Measurements from ENCODE around the gene RANBP10.

Gene RANBP10

DNA sequence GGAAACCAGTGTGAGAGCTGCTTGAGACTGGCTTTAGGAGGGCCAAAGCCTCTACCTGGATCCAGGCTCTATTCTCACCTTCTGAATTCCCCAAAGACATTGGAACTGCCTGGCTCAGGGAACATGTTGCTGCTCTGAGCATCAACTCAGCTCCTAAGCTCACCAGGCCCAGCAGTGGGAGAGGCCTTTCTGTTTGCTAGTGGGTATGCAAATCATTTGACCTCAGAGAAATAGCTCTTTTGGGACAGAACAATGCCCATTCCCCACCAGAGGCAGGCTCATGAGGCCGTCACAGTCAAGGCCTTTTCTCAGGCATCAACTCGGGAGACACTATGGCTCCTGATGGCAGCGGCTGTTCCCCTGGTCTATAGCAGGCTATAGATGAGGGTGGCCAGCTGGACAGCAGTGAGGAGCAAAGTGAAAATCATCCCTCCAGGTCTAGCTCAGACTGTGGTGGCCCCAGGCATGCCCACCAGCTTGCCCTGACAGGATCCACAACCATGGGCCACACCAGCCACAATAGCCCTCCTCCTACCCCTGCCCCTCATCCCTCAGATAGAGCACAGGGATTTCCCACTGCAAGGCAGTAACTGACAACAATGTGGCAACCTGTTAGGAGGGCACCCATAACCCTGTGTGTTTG, 56.8 kb downstream of the RANBP10 start:
- DNase-seq (ENCODE audit: extremely low read depth in 1 of 2, low read depth in 1 of 2): no peak

GRCh38 chr16:67748834-67749233, 57.5 kb downstream of the RANBP10 start:
- DNase-seq (ENCODE audit: extremely low read depth in 1 of 2, low read depth in 1 of 2): no peak

- DNase-seq (ENCODE audit: extremely low read depth in 1 of 2, low read depth in 1 of 2): no peak
Observed at GRCh38 chr16:67746846-67747245, 59.5 kb downstream of the RANBP10 start.

- no peak for DNase-seq (ENCODE audit: extremely low read depth in 1 of 2, low read depth in 1 of 2)
Observed at GRCh38 chr16:67741118-67741517, 65.2 kb downstream of the RANBP10 start.

- DNase-seq (ENCODE audit: extremely low read depth in 1 of 2, low read depth in 1 of 2): no peak
Observed at GRCh38 chr16:67740391-67740790, 66.0 kb downstream of the RANBP10 start.

DNA sequence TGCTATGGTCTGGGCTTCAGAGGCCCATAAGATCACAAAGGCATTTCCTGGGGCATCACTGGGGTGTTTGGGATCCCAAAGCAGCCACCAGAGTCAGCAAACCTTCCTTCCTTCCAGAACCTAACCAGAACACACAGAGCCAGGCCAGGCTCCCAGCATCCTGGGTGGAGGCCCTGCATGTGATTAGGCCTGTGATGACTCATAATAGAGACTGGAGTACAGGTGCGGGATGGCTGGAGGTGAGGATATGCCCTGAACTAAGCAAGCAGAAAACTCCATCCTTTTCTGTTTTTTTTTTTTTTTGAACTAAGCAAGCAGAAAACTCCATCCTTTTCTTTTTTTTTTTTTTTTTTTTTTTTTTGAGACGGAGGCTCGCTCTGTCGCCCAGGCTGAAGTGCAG, 69.5 kb downstream of the RANBP10 start:
- no peak for DNase-seq (ENCODE audit: extremely low read depth in 1 of 2, low read depth in 1 of 2)

GRCh38 chr16:67734731-67735201, 71.6 kb downstream of the RANBP10 start:
- DNase-seq (ENCODE audit: extremely low read depth in 1 of 2, low read depth in 1 of 2): no peak

- no peak for DNase-seq (ENCODE audit: extremely low read depth in 1 of 2, low read depth in 1 of 2)
Observed at GRCh38 chr16:67733734-67734470, 72.5 kb downstream of the RANBP10 start.

DNA sequence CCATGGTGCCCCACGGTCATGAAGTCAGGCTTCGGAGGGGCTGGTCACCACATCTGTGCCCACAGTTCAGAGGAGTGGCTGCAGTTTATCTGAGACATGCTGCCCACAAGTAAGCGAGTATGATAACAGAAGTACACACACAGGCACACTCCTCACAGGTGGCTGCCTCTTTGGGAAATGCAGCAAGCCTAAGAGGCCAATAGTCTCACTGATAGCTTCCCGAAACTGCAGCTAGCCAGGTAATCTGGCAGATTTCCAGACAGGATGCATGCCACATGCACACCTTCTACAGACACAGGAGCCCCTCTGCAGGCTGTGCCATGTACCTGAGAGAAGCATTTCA, 74.6 kb downstream of the RANBP10 start:
- no peak for DNase-seq (ENCODE audit: extremely low read depth in 1 of 2, low read depth in 1 of 2)

DNA sequence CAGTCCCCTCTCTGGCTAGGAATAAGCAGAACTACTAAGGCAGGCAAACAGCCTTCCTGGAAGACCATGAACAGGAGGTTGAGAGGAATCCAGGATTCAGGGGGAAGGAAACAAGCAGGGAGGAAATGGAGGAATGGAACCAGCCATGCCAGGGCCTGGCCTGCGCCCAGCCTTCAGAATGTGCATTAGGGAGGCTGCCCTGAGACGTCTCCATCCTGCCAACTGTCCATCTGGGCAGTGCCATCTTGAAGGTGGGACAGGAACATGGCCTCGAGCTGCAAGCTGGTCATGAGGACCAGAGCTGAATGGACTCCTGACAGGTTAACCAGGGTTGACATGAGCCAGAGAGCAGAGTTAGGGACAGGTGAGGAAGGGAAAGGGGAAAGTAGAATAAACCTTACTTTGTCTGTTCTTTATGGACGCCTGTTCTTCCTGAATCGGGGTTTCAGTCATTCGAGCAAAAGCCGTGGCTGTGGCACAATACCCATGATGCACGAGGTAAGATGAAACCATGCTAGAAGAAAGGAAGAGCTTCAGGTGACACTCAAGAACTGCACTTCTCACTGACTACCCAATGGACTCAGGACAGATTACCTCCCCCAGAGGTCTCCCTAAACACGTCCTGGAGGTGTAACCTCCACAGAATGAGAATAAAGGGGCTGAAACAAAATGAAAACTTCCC, 75.1 kb downstream of the RANBP10 start:
- no peak for DNase-seq (ENCODE audit: extremely low read depth in 1 of 2, low read depth in 1 of 2)

GRCh38 chr16:67730326-67730725, 76.0 kb downstream of the RANBP10 start:
- no peak for DNase-seq (ENCODE audit: extremely low read depth in 1 of 2, low read depth in 1 of 2)

- no peak for DNase-seq (ENCODE audit: extremely low read depth in 1 of 2, low read depth in 1 of 2)
Observed at GRCh38 chr16:67729636-67730248, 76.6 kb downstream of the RANBP10 start.

DNA sequence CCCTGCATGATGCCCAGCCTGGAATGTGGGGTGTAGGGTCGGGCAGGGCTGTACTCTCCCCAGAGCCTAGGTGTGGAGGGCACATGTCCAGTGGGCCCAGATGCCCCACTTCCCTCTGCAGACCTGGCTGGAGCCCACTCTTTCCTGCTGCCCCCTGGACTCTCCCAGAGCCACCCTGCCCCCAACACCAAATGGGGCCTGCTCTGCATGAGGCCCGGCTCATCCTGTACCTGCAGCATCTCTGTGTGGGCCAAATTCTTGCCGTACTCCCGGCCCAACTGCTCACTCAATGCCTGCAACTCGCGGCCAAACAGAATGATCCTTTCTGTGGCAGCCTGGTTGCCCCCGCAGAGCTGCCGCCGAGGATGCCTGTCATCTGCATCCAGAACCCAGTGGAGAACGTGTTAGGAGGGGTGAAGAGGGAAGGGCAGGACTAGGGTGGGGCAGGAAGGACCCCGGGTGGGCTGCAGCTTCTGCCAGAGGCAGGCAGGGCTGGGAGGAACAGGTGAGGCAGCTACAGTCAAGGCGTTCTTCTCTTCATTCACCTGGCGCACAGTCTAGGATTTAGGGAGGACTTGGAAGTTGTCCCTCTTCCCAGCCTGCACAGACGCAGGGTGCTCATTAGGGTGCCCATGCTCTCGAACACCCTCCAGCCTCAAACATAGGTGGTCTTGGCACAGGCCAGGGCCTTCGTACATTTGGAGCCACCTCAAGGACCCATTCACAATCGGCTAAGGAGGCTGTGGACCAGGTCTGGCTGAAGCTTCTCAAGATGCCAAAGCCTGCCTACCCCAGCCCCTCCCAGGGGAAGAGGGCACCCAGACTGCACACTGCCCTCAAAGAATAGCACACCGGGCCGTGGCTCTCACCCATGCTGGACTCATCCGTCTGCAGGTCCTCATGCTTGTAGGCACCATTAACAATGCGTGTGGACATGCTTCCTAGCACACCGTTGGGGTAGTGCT, 78.6 kb downstream of the RANBP10 start:
- no peak for DNase-seq (ENCODE audit: extremely low read depth in 1 of 2, low read depth in 1 of 2)

GRCh38 chr16:67726106-67727034, 80.0 kb downstream of the RANBP10 start:
- no peak for DNase-seq (ENCODE audit: extremely low read depth in 1 of 2, low read depth in 1 of 2)

GRCh38 chr16:67723911-67724305, 82.5 kb downstream of the RANBP10 start:
- no peak for DNase-seq (ENCODE audit: extremely low read depth in 1 of 2, low read depth in 1 of 2)

- no peak for DNase-seq (ENCODE audit: extremely low read depth in 1 of 2, low read depth in 1 of 2)
Observed at GRCh38 chr16:67723151-67723910, 83.0 kb downstream of the RANBP10 start.

- DNase-seq (ENCODE audit: extremely low read depth in 1 of 2, low read depth in 1 of 2): no peak
Observed at GRCh38 chr16:67720236-67720635, 86.1 kb downstream of the RANBP10 start.

DNA sequence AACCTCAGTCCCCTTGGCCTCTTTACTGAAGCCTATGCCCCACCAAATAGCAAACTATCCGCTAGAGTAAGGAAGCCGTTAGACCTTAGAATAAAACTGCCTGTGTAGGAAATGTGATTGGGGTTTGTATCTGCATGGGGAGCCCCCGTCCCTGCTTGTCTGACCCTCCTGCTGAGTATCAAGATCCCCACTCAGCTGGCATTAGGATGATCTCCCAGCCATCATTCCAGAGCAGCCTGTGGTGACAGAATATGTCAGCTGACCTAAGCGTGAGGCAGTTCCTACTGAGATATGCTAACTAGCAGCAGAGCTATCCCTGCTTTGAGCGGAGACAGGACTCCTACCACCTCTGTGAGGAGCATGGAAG, 86.6 kb downstream of the RANBP10 start:
- no peak for DNase-seq (ENCODE audit: extremely low read depth in 1 of 2, low read depth in 1 of 2)

Measured in activated CD8-positive, alpha-beta memory T cell treated with anti-CD3 and anti-CD28 coated beads for 1 hour (primary cell).